SU-DHL-6 (cell line): ENCODE results near the gene PDE6G.

Experiments
- EZH2phosphoT487 ChIP-seq: fragments of 200-600 bp; sonication (generic), shearing (Covaris generic); conservative IDR thresholded peaks from 2 replicates; pipeline ENCODE4 v1.6.1; 2018; ENCODE audit warnings: mild to moderate bottlenecking, antibody characterized with exemption, low read length, moderate library complexity, mixed read lengths
- TF ChIP-seq, protein P1 (sequence below): fragments of 200-600 bp; sonication (generic); IDR thresholded peaks from one replicate; pipeline ENCODE4 v1.5.1; 2017; ENCODE audit warnings: antibody characterized with exemption, mild to moderate bottlenecking, low read length, moderate library complexity; ENCODE audit not compliant: insufficient read depth, poor library complexity, severe bottlenecking

DNA sequence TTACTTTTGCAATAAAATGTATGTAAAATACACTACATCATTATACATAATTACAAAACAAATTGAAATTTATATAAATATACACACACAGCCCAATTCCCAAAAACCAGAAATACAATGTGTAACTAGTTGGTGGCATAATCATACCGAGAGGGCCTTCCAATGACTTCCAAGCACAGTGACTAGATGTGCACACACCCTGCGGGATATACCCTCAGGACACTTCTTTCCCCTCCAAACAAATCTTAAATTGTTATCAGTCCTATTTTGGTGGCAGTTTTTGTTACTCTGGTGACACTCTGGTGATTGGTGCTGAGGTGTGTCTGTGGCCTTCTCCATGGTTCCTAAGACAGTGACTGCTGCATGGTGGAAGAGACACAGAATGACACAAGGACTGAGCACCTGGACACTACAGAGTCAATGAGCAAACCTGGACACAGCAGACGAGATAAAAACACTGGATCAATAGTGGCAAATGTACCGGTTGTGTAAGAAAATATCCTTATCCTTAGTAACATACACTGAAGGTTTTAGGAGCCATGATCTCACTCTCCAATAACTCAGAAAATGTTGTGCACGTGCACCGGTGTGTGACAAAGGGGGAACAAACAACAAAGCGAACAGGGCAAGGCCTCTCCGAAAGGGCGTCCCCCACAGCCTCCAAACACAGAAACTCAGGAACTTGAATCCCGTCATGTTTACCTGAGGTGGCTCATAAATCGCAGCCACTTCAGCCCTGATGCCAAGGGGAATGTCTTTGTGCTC lies 52.3 kb downstream of the PDE6G start:
- TF ChIP-seq EZH2phosphoT487: no peak
- TF ChIP-seq, protein P1, sequence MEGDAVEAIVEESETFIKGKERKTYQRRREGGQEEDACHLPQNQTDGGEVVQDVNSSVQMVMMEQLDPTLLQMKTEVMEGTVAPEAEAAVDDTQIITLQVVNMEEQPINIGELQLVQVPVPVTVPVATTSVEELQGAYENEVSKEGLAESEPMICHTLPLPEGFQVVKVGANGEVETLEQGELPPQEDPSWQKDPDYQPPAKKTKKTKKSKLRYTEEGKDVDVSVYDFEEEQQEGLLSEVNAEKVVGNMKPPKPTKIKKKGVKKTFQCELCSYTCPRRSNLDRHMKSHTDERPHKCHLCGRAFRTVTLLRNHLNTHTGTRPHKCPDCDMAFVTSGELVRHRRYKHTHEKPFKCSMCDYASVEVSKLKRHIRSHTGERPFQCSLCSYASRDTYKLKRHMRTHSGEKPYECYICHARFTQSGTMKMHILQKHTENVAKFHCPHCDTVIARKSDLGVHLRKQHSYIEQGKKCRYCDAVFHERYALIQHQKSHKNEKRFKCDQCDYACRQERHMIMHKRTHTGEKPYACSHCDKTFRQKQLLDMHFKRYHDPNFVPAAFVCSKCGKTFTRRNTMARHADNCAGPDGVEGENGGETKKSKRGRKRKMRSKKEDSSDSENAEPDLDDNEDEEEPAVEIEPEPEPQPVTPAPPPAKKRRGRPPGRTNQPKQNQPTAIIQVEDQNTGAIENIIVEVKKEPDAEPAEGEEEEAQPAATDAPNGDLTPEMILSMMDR: no peak
